HG03045 (cell line): ENCODE results near the gene OSGIN1.

Source experiments
- ATAC-seq: cut with Tn5 transposase; IDR thresholded peaks from one replicate; pipeline ENCODE4 v1.9.1; 2021; ENCODE audit warnings: mild to moderate bottlenecking, moderate library complexity; ENCODE audit not compliant: unreplicated experiment

OSGIN1 gene

GRCh38 chr16:83969771-83970429 lies 16.9 kb downstream of the OSGIN1 start:
- ATAC-seq, result no peak

- ATAC-seq, result no peak
Observed at GRCh38 chr16:83970430-83970815, 17.4 kb downstream of the OSGIN1 start.

GRCh38 chr16:83971165-83972130 lies 18.4 kb downstream of the OSGIN1 start:
- no peak for ATAC-seq

GRCh38 chr16:83972256-83973008 lies 19.4 kb downstream of the OSGIN1 start:
- ATAC-seq, result no peak

- ATAC-seq, result no peak
Observed at GRCh38 chr16:83973077-83973476, 20.0 kb downstream of the OSGIN1 start.

GRCh38 chr16:83973581-83974385 lies 20.7 kb downstream of the OSGIN1 start:
- no peak for ATAC-seq

GRCh38 chr16:83974475-83974874 lies 21.4 kb downstream of the OSGIN1 start:
- no peak for ATAC-seq

GRCh38 chr16:83975590-83976260 lies 22.7 kb downstream of the OSGIN1 start:
- ATAC-seq, result no peak

GRCh38 chr16:83977056-83977815 lies 24.2 kb downstream of the OSGIN1 start:
- no peak for ATAC-seq

GRCh38 chr16:83978401-83978904 lies 25.4 kb downstream of the OSGIN1 start:
- no peak for ATAC-seq

GRCh38 chr16:83979441-83979840 lies 26.4 kb downstream of the OSGIN1 start:
- no peak for ATAC-seq

- ATAC-seq, result no peak
Observed at GRCh38 chr16:83980794-83981193, 27.8 kb downstream of the OSGIN1 start.

- ATAC-seq, result no peak
Observed at GRCh38 chr16:83981799-83982198, 28.8 kb downstream of the OSGIN1 start.

GRCh38 chr16:83983491-83983890 lies 30.5 kb downstream of the OSGIN1 start:
- ATAC-seq, result no peak

- ATAC-seq, result no peak
Observed at GRCh38 chr16:83989300-83989699, 36.3 kb downstream of the OSGIN1 start.

GRCh38 chr16:83990492-83990891 lies 37.5 kb downstream of the OSGIN1 start:
- ATAC-seq, result no peak

GRCh38 chr16:83992624-83993023 lies 39.6 kb downstream of the OSGIN1 start:
- ATAC-seq, result no peak

GRCh38 chr16:83994087-83994486 lies 41.0 kb downstream of the OSGIN1 start:
- ATAC-seq, result no peak

- no peak for ATAC-seq
Observed at GRCh38 chr16:83994703-83995102, 41.7 kb downstream of the OSGIN1 start.
